Stomach (tissue), 9 donors: ENCODE results near the gene NTRK3. TPM values are rescaled to one million over a fixed set of nuclear protein-coding genes. Genes with fewer than 3 reads are reported as not detected.

Experiments used
- DNase-seq, 2 donors: peaks; one replicate each; pipeline versions ENCODE4 v3.0.0 to v3.0.0-alpha.2; 2013 to 2019
- H3K27ac ChIP-seq, 5 donors: fragments of 200-600 bp in 4 of 5; sonication (generic) in 4 of 5; one replicate each; pipeline ENCODE4 v1.5.1; 2013 to 2019; ENCODE audit warnings: mild to moderate bottlenecking in 1 of 5, moderate library complexity in 1 of 5
- H3K27me3 ChIP-seq, 3 donors: fragments of 200-600 bp; sonication (generic); one replicate each; pipeline ENCODE4 v1.5.1; 2017 to 2019; ENCODE audit warnings: mixed run types in 1 of 3
- H3K36me3 ChIP-seq, 4 donors: fragments of 200-600 bp; sonication (generic); 1 replicate in 3 of 4; 2 replicates in 1 of 4; pipeline ENCODE4 v1.5.1; 2016 to 2019
- H3K4me1 ChIP-seq, 4 donors: fragments of 200-600 bp; sonication (generic); one replicate each; pipeline ENCODE4 v1.5.1; 2016 to 2019
- H3K4me3 ChIP-seq, 4 donors: fragments of 200-600 bp; sonication (generic) in 3 of 4; one replicate each; pipeline ENCODE4 v1.5.1; 2016 to 2019; ENCODE audit warnings: mild to moderate bottlenecking in 1 of 4
- H3K9me3 ChIP-seq, 4 donors: fragments of 200-600 bp; sonication (generic); one replicate each; pipeline ENCODE4 v1.5.1; 2016 to 2019
- CTCF ChIP-seq, 7 experiments: fragments of 450-650 bp in 4 of 7; fragments of 200-600 bp in 3 of 7; sonication (generic) in 3 of 7; IDR thresholded peaks; one replicate each; pipeline ENCODE4 v1.5.1; 2016 to 2019; ENCODE audit warnings: antibody characterized with exemption in 7 of 7, control low read depth in 2 of 7, mild to moderate bottlenecking in 1 of 7
- EP300 ChIP-seq: sonication (generic); formaldehyde crosslinking; IDR thresholded peaks from one replicate; pipeline ENCODE4 v1.6.1; 2017; ENCODE audit warnings: antibody characterized with exemption
- POLR2A ChIP-seq, 4 donors: fragments of 450-650 bp; IDR thresholded peaks; one replicate each; pipeline ENCODE4 v1.6.1; 2016; ENCODE audit warnings: antibody characterized with exemption in 4 of 4, control low read depth in 2 of 4, mild to moderate bottlenecking in 1 of 4, moderate library complexity in 1 of 4
- POLR2AphosphoS5 ChIP-seq, 3 donors: sonication (generic); formaldehyde crosslinking; IDR thresholded peaks; one replicate each; pipeline ENCODE4 v1.6.1; 2016; ENCODE audit warnings: antibody characterized with exemption in 3 of 3
- WGBS, 5 donors: extraction: QIAGEN DNeasy Blood & Tissue Kit in 3 of 5; methylation state at CpG; one replicate each; pipeline versions ENCODE4 v1.1.5 to v1.1.7; 2013 to 2018; 5-methylcytosine and 5-hydroxymethylcytosine counted together
- intact Hi-C: fragments of 100-400 bp; cut with DNase I; formaldehyde crosslinking; loops from one replicate; pipeline ENCODE4 v1.15.1; 2023; ENCODE audit warnings: low total_unique reads
- polyA plus RNA-seq, 3 donors: library from polyadenylated mRNA; stranded (reverse); fragments of 200-250 nt; gene quantifications; one replicate each; pipeline ENCODE4 v1.2.3, GENCODE V29; 2013
- total RNA-seq, 5 donors: library from RNA; depleted of rRNA; stranded (reverse); fragments of >200 nt; gene quantifications; one replicate each; pipeline versions ENCODE4 v1.1.0 to v1.2.3, GENCODE V29; 2014 to 2016
- donor health status: healthy with polysubstance abuse.
- donor health status: Bipolar disorder and iron deficiency.
- donor health status: healthy.

Gene NTRK3
- total and polyA plus RNA-seq, 8 donors, result under 0.01 to 18.2 (median 1.0) TPM; not detected in 1

GRCh38 chr15:87851497-87851896 lies 405.0 kb downstream of the NTRK3 start:
- H3K27me3 ChIP-seq, result peaks cover 0 to 14% (median 0%) of the 10 kb centered on the region in 3 donors
- DNase-seq, result no peak
- H3K4me3 ChIP-seq, result no peak overlapping the region
- no peak overlapping the region for H3K27ac ChIP-seq
- TF ChIP-seq EP300, result no peak
- no peak for TF ChIP-seq POLR2A (IDR thresholded peaks at IDR 0.05)
- no peak for TF ChIP-seq POLR2AphosphoS5 (IDR thresholded peaks at IDR 0.05)
- no peak for TF ChIP-seq CTCF (IDR thresholded peaks at IDR 0.05)
- no peaks in the 10 kb centered on the region for H3K9me3 ChIP-seq
- H3K36me3 ChIP-seq, result no peaks in the 10 kb centered on the region
- WGBS, 5 donors, result 80 to 93% (median 87%) methylated on average over 2 of the region's 2 CpGs
- intact Hi-C loops, result no loop called here
- H3K4me1 ChIP-seq, result no peaks in the 10 kb centered on the region

DNA sequence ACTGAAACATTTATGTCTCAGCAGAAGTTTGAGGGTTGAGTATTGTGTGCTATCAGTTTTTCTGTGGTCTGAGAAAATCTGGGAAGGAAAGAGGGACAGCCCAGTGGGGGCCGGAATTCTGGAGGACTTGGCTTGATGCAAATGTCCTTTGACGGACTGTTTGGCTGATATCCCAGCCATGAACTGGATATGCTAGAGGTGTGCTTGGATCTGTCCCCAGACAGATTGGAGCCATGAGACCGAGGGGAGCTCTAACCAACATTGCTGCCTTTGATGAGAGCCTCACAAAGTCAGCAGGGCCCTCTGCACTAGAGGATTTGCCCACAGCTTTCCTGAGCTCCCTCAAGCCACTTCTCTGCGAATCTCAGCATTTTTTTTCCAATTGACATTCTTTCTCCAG lies 405.6 kb downstream of the NTRK3 start:
- no peak overlapping the region for H3K27ac ChIP-seq
- no peak for DNase-seq
- peaks cover 0 to 14% (median 0%) of the 10 kb centered on the region in 3 donors for H3K27me3 ChIP-seq
- no peaks in the 10 kb centered on the region for H3K4me1 ChIP-seq
- no peaks in the 10 kb centered on the region for H3K9me3 ChIP-seq
- intact Hi-C loops, result no loop called here
- WGBS, 5 donors, result 41 to 66% (median 56%) methylated on average over 4 of the region's 4 CpGs
- TF ChIP-seq CTCF (IDR thresholded peaks at IDR 0.05) (no peak), POLR2AphosphoS5 (IDR thresholded peaks at IDR 0.05) (no peak), POLR2A (IDR thresholded peaks at IDR 0.05) (no peak), EP300 (no peak)
- H3K36me3 ChIP-seq, result no peaks in the 10 kb centered on the region
- no peak overlapping the region for H3K4me3 ChIP-seq

- Histone ChIP-seq H3K4me3 (no peak overlapping the region), H3K27me3 (no peaks in the 10 kb centered on the region), H3K4me1 (no peaks in the 10 kb centered on the region), H3K36me3 (no peaks in the 10 kb centered on the region), H3K27ac (no peak overlapping the region), H3K9me3 (no peaks in the 10 kb centered on the region)
- DNase-seq, result no peak
- intact Hi-C loops, result no loop called here
- WGBS, 5 donors, result 61 to 84% (median 81%) methylated on average over 2 of the region's 2 CpGs
- TF ChIP-seq POLR2A (IDR thresholded peaks at IDR 0.05) (no peak), CTCF (IDR thresholded peaks at IDR 0.05) (no peak), EP300 (no peak), POLR2AphosphoS5 (IDR thresholded peaks at IDR 0.05) (no peak)
Observed at GRCh38 chr15:87849181-87849580, 407.4 kb downstream of the NTRK3 start.

DNA sequence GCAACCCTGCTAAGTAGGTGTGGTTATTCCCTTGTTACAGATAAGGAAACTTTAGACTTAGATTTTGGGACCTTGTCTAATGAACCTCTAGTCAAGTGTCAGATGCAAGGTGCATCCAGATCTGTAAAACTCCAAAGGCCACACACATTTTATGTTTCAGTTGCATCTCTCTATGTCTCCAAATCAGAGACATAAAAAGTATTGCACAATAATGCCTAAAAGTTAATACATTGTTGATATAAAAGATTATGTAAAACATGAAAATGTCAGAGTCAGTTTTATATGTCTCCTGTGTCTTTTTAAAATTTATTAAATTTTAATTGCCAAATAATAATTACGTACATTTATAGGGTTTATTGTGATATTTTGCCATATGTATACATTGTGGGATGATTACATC lies 408.5 kb downstream of the NTRK3 start:
- Histone ChIP-seq H3K36me3 (no peaks in the 10 kb centered on the region), H3K4me1 (no peaks in the 10 kb centered on the region), H3K27me3 (no peaks in the 10 kb centered on the region), H3K27ac (no peak overlapping the region), H3K4me3 (no peak overlapping the region), H3K9me3 (no peaks in the 10 kb centered on the region)
- WGBS, 5 donors, result 53 to 70% (median 56%) methylated on average over 1 of the region's 1 CpG
- TF ChIP-seq POLR2AphosphoS5 (IDR thresholded peaks at IDR 0.05) (no peak), CTCF (IDR thresholded peaks at IDR 0.05) (no peak), POLR2A (IDR thresholded peaks at IDR 0.05) (no peak)
- intact Hi-C loops, result no loop called here
- DNase-seq, result no peak
